GM21367 (cell line): ENCODE results near the gene SH3BP4.

Source experiments
- ATAC-seq: cut with Tn5 transposase; IDR thresholded peaks from one replicate; pipeline ENCODE4 v1.9.1; 2021; ENCODE audit not compliant: unreplicated experiment

Gene SH3BP4

GRCh38 chr2:234966340-234966739 lies 14.5 kb downstream of the SH3BP4 start:
- no peak for ATAC-seq

- ATAC-seq: no peak
These were observed 15.5 kb downstream of the SH3BP4 start for GRCh38 chr2:234967201-234967869.

GRCh38 chr2:234967870-234968208 lies 16.0 kb downstream of the SH3BP4 start:
- no peak for ATAC-seq

GRCh38 chr2:234968631-234969305 lies 17.0 kb downstream of the SH3BP4 start:
- no peak for ATAC-seq

- no peak for ATAC-seq
These were observed 17.7 kb downstream of the SH3BP4 start for GRCh38 chr2:234969306-234970098.

- no peak for ATAC-seq
These were observed 18.3 kb downstream of the SH3BP4 start for GRCh38 chr2:234970099-234970440.

- no peak for ATAC-seq
These were observed 18.7 kb downstream of the SH3BP4 start for GRCh38 chr2:234970477-234970882.

GRCh38 chr2:234971496-234971895 lies 19.7 kb downstream of the SH3BP4 start:
- ATAC-seq: no peak

- ATAC-seq: no peak
These were observed 21.2 kb downstream of the SH3BP4 start for GRCh38 chr2:234973008-234973407.

- no peak for ATAC-seq
These were observed 22.9 kb downstream of the SH3BP4 start for GRCh38 chr2:234974501-234975385.

- no peak for ATAC-seq
These were observed 23.8 kb downstream of the SH3BP4 start for GRCh38 chr2:234975611-234976010.

GRCh38 chr2:234976479-234977227 lies 24.8 kb downstream of the SH3BP4 start:
- no peak for ATAC-seq

- no peak for ATAC-seq
These were observed 25.4 kb downstream of the SH3BP4 start for GRCh38 chr2:234977228-234977679.

- ATAC-seq: no peak
These were observed 26.8 kb downstream of the SH3BP4 start for GRCh38 chr2:234978466-234979203.

- no peak for ATAC-seq
These were observed 27.7 kb downstream of the SH3BP4 start for GRCh38 chr2:234979204-234980167.

- no peak for ATAC-seq
These were observed 28.8 kb downstream of the SH3BP4 start for GRCh38 chr2:234980451-234981187.

- no peak for ATAC-seq
These were observed 29.6 kb downstream of the SH3BP4 start for GRCh38 chr2:234981197-234982095.
